ENCODE results near the gene PAK4.

DNA sequence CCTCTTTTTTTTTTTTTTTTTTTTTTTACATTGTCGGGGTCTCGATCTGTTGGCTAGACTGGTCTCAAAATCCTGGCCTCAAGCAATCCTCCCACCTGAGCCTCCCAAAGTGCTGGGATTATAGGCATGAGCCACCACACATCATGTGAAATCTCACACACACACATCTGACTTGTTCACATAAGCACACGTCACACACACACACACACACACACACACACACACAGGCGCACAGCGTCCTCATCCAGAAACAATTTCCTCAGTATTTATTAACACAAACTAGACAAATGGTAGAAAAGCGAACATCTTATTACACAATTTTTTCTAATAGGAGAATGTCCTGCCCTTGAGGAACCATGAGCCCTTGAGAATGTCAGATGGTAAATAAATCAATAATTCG, 83.6 kb downstream of the PAK4 start:
- TF ChIP-seq CTCF (IDR thresholded peaks at IDR 0.05) (no peak), POLR2A (IDR thresholded peaks at IDR 0.05) (no peak)
